ENCODE data around the gene DNAL4. TPM values are rescaled to one million over a fixed set of nuclear protein-coding genes. Genes with fewer than 3 reads are reported as not detected.

DNAL4 gene
- polyA plus RNA-seq, 1 donor (not counting 4 experiments of a cell fraction or from before 2014, with no cell fraction given) = 11.4 TPM

DNA sequence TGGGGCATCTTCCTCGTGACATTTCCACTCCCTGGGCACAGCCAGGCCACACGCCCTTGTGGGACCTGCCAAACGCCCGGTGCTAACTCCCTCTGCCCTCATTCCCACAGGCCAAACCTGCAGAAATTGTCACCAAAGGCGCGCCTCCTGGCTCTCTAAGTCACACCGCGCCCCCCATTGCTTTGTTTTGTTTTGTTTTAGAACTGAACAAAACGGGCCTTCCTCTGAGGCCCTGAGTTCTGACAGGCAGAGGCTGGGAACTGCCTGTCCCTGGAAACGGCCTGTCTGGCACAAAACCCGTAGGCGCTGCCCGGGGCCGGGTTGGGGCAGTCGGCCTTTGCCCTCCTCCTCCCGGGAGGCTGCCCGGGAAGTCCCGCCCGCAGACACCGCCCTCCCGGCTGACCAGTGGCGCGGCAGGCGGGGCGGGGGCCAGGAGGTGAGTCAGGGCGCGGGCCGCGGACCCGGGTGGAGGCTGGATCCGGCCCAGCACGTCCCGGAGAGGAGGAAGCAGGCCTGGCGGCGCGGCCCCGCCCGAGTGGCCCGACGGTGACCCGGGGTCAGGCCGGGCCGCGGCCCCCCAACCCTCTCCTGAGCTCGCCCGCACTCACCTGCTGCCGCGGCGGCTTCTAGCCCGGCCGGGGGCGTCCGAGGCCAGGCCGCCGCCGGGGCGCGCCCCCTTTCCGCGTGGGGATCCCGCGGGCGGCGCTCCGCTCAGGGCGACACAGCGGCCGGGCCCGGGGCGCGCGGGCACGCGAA is 38.6 kb downstream of the DNAL4 start:
- Histone ChIP-seq H4K20me1 (ENCODE audit: control insufficient read depth, extremely low read depth, insufficient read depth, low read length) (no peaks in the 10 kb centered on the region), H3K9me1 (ENCODE audit: control insufficient read depth, extremely low read depth, insufficient read depth, low read length) (no peaks in the 10 kb centered on the region), H3K4me1 (ENCODE audit: control insufficient read depth, extremely low read depth, insufficient read depth, low read length) (peaks cover 33% of the 10 kb centered on the region), H2AFZ (ENCODE audit: control insufficient read depth, low read length) (peak overlapping the region; percentile 49), H3K4me2 (ENCODE audit: control insufficient read depth, extremely low read depth, insufficient read depth, low read depth, low read length) (peak overlapping the region; percentile 92), H3K36me3 (ENCODE audit: control insufficient read depth in 2 of 2, extremely low read depth in 1 of 2, insufficient read depth in 2 of 2, low read length in 2 of 2) (peaks cover 12 to 14% of the 10 kb centered on the region in 2 experiments), H3K27ac (ENCODE audit: control insufficient read depth, insufficient read depth, low read length) (peak overlapping the region; percentile 27), H3K9me3 (ENCODE audit: control insufficient read depth, low read depth, low read length) (no peaks in the 10 kb centered on the region), H3K27me3 (ENCODE audit: control insufficient read depth, extremely low read depth, insufficient read depth, low read length) (no peaks in the 10 kb centered on the region), H3K9ac (ENCODE audit: control insufficient read depth, extremely low read depth, insufficient read depth, low read length) (peak overlapping the region; percentile 35), H3K4me3 (ENCODE audit: control insufficient read depth in 2 of 3, extremely low read depth in 1 of 3, insufficient read depth in 2 of 3, low read depth in 1 of 3, low read length in 3 of 3) (peak overlapping the region; percentile 54 to 74 (median 57)), H3K79me2 (ENCODE audit: control insufficient read depth, insufficient read depth, low read length) (peaks cover 2% of the 10 kb centered on the region)
- no peak for DNase-seq (ENCODE audit: low read depth, low spot score)
- no peak for FAIRE-seq
- TF ChIP-seq, protein P1, sequence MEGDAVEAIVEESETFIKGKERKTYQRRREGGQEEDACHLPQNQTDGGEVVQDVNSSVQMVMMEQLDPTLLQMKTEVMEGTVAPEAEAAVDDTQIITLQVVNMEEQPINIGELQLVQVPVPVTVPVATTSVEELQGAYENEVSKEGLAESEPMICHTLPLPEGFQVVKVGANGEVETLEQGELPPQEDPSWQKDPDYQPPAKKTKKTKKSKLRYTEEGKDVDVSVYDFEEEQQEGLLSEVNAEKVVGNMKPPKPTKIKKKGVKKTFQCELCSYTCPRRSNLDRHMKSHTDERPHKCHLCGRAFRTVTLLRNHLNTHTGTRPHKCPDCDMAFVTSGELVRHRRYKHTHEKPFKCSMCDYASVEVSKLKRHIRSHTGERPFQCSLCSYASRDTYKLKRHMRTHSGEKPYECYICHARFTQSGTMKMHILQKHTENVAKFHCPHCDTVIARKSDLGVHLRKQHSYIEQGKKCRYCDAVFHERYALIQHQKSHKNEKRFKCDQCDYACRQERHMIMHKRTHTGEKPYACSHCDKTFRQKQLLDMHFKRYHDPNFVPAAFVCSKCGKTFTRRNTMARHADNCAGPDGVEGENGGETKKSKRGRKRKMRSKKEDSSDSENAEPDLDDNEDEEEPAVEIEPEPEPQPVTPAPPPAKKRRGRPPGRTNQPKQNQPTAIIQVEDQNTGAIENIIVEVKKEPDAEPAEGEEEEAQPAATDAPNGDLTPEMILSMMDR (optimal IDR thresholded peaks at IDR 0.05 in 1 of 3, IDR thresholded peaks at IDR 0.05 in 1 of 3, conservative IDR thresholded peaks at IDR 0.05 in 1 of 3; ENCODE audit: extremely low read depth in 1 of 3, insufficient read depth in 2 of 3, low read length in 3 of 3) = no peak
- TF ChIP-seq EZH2 (IDR thresholded peaks at IDR 0.05; ENCODE audit: low read length) = no peak
- dilution Hi-C loops (cut with MboI; ENCODE audit: extremely low pct_ligation_motif_present, low sequenced_read_pairs) = no loop called here

DNA sequence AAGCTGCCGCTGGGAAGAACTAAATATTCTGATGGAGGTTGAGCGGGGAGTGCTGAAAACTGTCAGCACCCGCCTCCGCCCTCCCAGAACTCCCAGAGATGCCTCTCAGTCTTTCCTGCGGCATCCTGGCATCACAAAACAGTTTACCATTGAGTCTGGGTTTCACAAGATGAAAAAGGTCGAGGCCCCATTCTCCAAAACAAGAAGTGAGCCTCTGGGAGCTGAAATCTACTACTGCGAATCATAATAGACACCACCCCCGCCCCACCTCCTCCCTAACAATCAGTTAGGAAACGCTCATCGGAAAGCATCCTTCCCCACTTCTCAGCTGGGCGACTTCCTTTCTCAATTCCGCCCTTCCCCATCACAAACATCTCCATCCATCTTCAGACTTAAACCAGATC is 39.2 kb downstream of the DNAL4 start:
- Histone ChIP-seq H3K9ac (ENCODE audit: control insufficient read depth, extremely low read depth, insufficient read depth, low read length) (peak overlapping the region; percentile 35), H2AFZ (ENCODE audit: control insufficient read depth, low read length) (peak overlapping the region; percentile 49), H3K4me2 (ENCODE audit: control insufficient read depth, extremely low read depth, insufficient read depth, low read depth, low read length) (peak overlapping the region; percentile 92), H3K27ac (ENCODE audit: control insufficient read depth, insufficient read depth, low read length) (peak overlapping the region; percentile 27), H3K79me2 (ENCODE audit: control insufficient read depth, insufficient read depth, low read length) (peaks cover 2% of the 10 kb centered on the region), H3K4me1 (ENCODE audit: control insufficient read depth, extremely low read depth, insufficient read depth, low read length) (peaks cover 33% of the 10 kb centered on the region), H3K4me3 (ENCODE audit: control insufficient read depth in 2 of 3, extremely low read depth in 1 of 3, insufficient read depth in 2 of 3, low read depth in 1 of 3, low read length in 3 of 3) (peak overlapping the region; percentile 54 to 74 (median 57)), H3K9me3 (ENCODE audit: control insufficient read depth, low read depth, low read length) (no peaks in the 10 kb centered on the region), H3K27me3 (ENCODE audit: control insufficient read depth, extremely low read depth, insufficient read depth, low read length) (no peaks in the 10 kb centered on the region), H3K9me1 (ENCODE audit: control insufficient read depth, extremely low read depth, insufficient read depth, low read length) (no peaks in the 10 kb centered on the region), H4K20me1 (ENCODE audit: control insufficient read depth, extremely low read depth, insufficient read depth, low read length) (no peaks in the 10 kb centered on the region), H3K36me3 (ENCODE audit: control insufficient read depth in 2 of 2, extremely low read depth in 1 of 2, insufficient read depth in 2 of 2, low read length in 2 of 2) (peaks cover 16% of the 10 kb centered on the region in 2 experiments)
- no peak for TF ChIP-seq EZH2 (IDR thresholded peaks at IDR 0.05; ENCODE audit: low read length)
- TF ChIP-seq, protein P1 (optimal IDR thresholded peaks at IDR 0.05 in 1 of 3, IDR thresholded peaks at IDR 0.05 in 1 of 3, conservative IDR thresholded peaks at IDR 0.05 in 1 of 3; ENCODE audit: extremely low read depth in 1 of 3, insufficient read depth in 2 of 3, low read length in 3 of 3) = no peak
- DNase-seq (ENCODE audit: low read depth, low spot score) = no peak
- dilution Hi-C loops (cut with MboI; ENCODE audit: extremely low pct_ligation_motif_present, low sequenced_read_pairs) = no loop called here
- no peak for FAIRE-seq

All from keratinocyte (primary cell).